ENCODE data around the gene ANKRD2.

Gene ANKRD2

GRCh38 chr10:97590082-97590747, 17.6 kb downstream of the ANKRD2 start:
- no peaks in the 10 kb centered on the region for H3K36me3 ChIP-seq (ENCODE audit: insufficient read depth, low read length)
- H3K27me3 ChIP-seq (ENCODE audit: control insufficient read depth in 1 of 2, insufficient read depth in 2 of 2, low read length in 2 of 2), result no peaks in the 10 kb centered on the region
- no peaks in the 10 kb centered on the region for H3K9me3 ChIP-seq (ENCODE audit: low read length)
- H3K4me1 ChIP-seq (ENCODE audit: insufficient read depth, low read length), result no peaks in the 10 kb centered on the region
- H3K4me3 ChIP-seq (ENCODE audit: low read depth in 1 of 2, low read length in 2 of 2), result no peak overlapping the region
- H3K27ac ChIP-seq (ENCODE audit: low read depth, low read length), result no peak overlapping the region
- H3K9ac ChIP-seq (ENCODE audit: low read length), result no peak overlapping the region

- Histone ChIP-seq H3K9ac (ENCODE audit: low read length) (no peak overlapping the region), H3K27me3 (ENCODE audit: control insufficient read depth in 1 of 2, insufficient read depth in 2 of 2, low read length in 2 of 2) (no peaks in the 10 kb centered on the region), H3K4me1 (ENCODE audit: insufficient read depth, low read length) (peaks cover 4% of the 10 kb centered on the region), H3K9me3 (ENCODE audit: low read length) (no peaks in the 10 kb centered on the region), H3K27ac (ENCODE audit: low read depth, low read length) (no peak overlapping the region), H3K4me3 (ENCODE audit: low read depth in 1 of 2, low read length in 2 of 2) (no peak overlapping the region), H3K36me3 (ENCODE audit: insufficient read depth, low read length) (no peaks in the 10 kb centered on the region)
Measured at GRCh38 chr10:97590748-97591495, 18.3 kb downstream of the ANKRD2 start.

- no peak overlapping the region for H3K4me3 ChIP-seq (ENCODE audit: low read depth in 1 of 2, low read length in 2 of 2)
- H3K36me3 ChIP-seq (ENCODE audit: insufficient read depth, low read length), result no peaks in the 10 kb centered on the region
- H3K4me1 ChIP-seq (ENCODE audit: insufficient read depth, low read length), result peaks cover 16% of the 10 kb centered on the region
- H3K27ac ChIP-seq (ENCODE audit: low read depth, low read length), result no peak overlapping the region
- no peaks in the 10 kb centered on the region for H3K9me3 ChIP-seq (ENCODE audit: low read length)
- no peaks in the 10 kb centered on the region for H3K27me3 ChIP-seq (ENCODE audit: control insufficient read depth in 1 of 2, insufficient read depth in 2 of 2, low read length in 2 of 2)
- no peak overlapping the region for H3K9ac ChIP-seq (ENCODE audit: low read length)
Measured at GRCh38 chr10:97593421-97593820, 20.8 kb downstream of the ANKRD2 start.

- no peak overlapping the region for H3K9ac ChIP-seq (ENCODE audit: low read length)
- H3K4me1 ChIP-seq (ENCODE audit: insufficient read depth, low read length), result peaks cover 16% of the 10 kb centered on the region
- H3K9me3 ChIP-seq (ENCODE audit: low read length), result no peaks in the 10 kb centered on the region
- H3K27me3 ChIP-seq (ENCODE audit: control insufficient read depth in 1 of 2, insufficient read depth in 2 of 2, low read length in 2 of 2), result no peaks in the 10 kb centered on the region
- no peak overlapping the region for H3K4me3 ChIP-seq (ENCODE audit: low read depth in 1 of 2, low read length in 2 of 2)
- peak overlapping the region; percentile 10 for H3K27ac ChIP-seq (ENCODE audit: low read depth, low read length)
- H3K36me3 ChIP-seq (ENCODE audit: insufficient read depth, low read length), result no peaks in the 10 kb centered on the region
Measured at GRCh38 chr10:97596101-97597082, 23.8 kb downstream of the ANKRD2 start.

- Histone ChIP-seq H3K4me3 (ENCODE audit: low read depth in 1 of 2, low read length in 2 of 2) (no peak overlapping the region), H3K36me3 (ENCODE audit: insufficient read depth, low read length) (no peaks in the 10 kb centered on the region), H3K9me3 (ENCODE audit: low read length) (no peaks in the 10 kb centered on the region), H3K27ac (ENCODE audit: low read depth, low read length) (no peak overlapping the region), H3K9ac (ENCODE audit: low read length) (no peak overlapping the region), H3K27me3 (ENCODE audit: control insufficient read depth in 1 of 2, insufficient read depth in 2 of 2, low read length in 2 of 2) (no peaks in the 10 kb centered on the region), H3K4me1 (ENCODE audit: insufficient read depth, low read length) (peaks cover 16% of the 10 kb centered on the region)
Measured at GRCh38 chr10:97597778-97598177, 25.2 kb downstream of the ANKRD2 start.

GRCh38 chr10:97598407-97599271, 26.1 kb downstream of the ANKRD2 start:
- Histone ChIP-seq H3K9me3 (ENCODE audit: low read length) (no peaks in the 10 kb centered on the region), H3K27me3 (ENCODE audit: control insufficient read depth in 1 of 2, insufficient read depth in 2 of 2, low read length in 2 of 2) (no peaks in the 10 kb centered on the region), H3K9ac (ENCODE audit: low read length) (no peak overlapping the region), H3K4me3 (ENCODE audit: low read depth in 1 of 2, low read length in 2 of 2) (no peak overlapping the region), H3K4me1 (ENCODE audit: insufficient read depth, low read length) (peaks cover 16% of the 10 kb centered on the region), H3K36me3 (ENCODE audit: insufficient read depth, low read length) (no peaks in the 10 kb centered on the region), H3K27ac (ENCODE audit: low read depth, low read length) (no peak overlapping the region)

GRCh38 chr10:97599272-97599619, 26.7 kb downstream of the ANKRD2 start:
- Histone ChIP-seq H3K4me1 (ENCODE audit: insufficient read depth, low read length) (peaks cover 16% of the 10 kb centered on the region), H3K27ac (ENCODE audit: low read depth, low read length) (no peak overlapping the region), H3K9ac (ENCODE audit: low read length) (no peak overlapping the region), H3K9me3 (ENCODE audit: low read length) (no peaks in the 10 kb centered on the region), H3K27me3 (ENCODE audit: control insufficient read depth in 1 of 2, insufficient read depth in 2 of 2, low read length in 2 of 2) (no peaks in the 10 kb centered on the region), H3K4me3 (ENCODE audit: low read depth in 1 of 2, low read length in 2 of 2) (no peak overlapping the region), H3K36me3 (ENCODE audit: insufficient read depth, low read length) (no peaks in the 10 kb centered on the region)

- Histone ChIP-seq H3K4me3 (ENCODE audit: low read depth in 1 of 2, low read length in 2 of 2) (no peak overlapping the region), H3K27ac (ENCODE audit: low read depth, low read length) (no peak overlapping the region), H3K36me3 (ENCODE audit: insufficient read depth, low read length) (no peaks in the 10 kb centered on the region), H3K4me1 (ENCODE audit: insufficient read depth, low read length) (peaks cover 15% of the 10 kb centered on the region), H3K27me3 (ENCODE audit: control insufficient read depth in 1 of 2, insufficient read depth in 2 of 2, low read length in 2 of 2) (no peaks in the 10 kb centered on the region), H3K9me3 (ENCODE audit: low read length) (no peaks in the 10 kb centered on the region), H3K9ac (ENCODE audit: low read length) (no peak overlapping the region)
Measured at GRCh38 chr10:97600616-97601015, 28.0 kb downstream of the ANKRD2 start.

GRCh38 chr10:97601268-97602215, 29.0 kb downstream of the ANKRD2 start:
- Histone ChIP-seq H3K9ac (ENCODE audit: low read length) (no peak overlapping the region), H3K27ac (ENCODE audit: low read depth, low read length) (no peak overlapping the region)

GRCh38 chr10:97607095-97607636, 34.6 kb downstream of the ANKRD2 start:
- H3K36me3 ChIP-seq (ENCODE audit: insufficient read depth, low read length), result no peaks in the 10 kb centered on the region
- H3K9ac ChIP-seq (ENCODE audit: low read length), result no peak overlapping the region
- no peaks in the 10 kb centered on the region for H3K4me1 ChIP-seq (ENCODE audit: insufficient read depth, low read length)
- H3K27me3 ChIP-seq (ENCODE audit: control insufficient read depth in 1 of 2, insufficient read depth in 2 of 2, low read length in 2 of 2), result no peaks in the 10 kb centered on the region
- no peak overlapping the region for H3K4me3 ChIP-seq (ENCODE audit: low read depth in 1 of 2, low read length in 2 of 2)
- no peak overlapping the region for H3K27ac ChIP-seq (ENCODE audit: low read depth, low read length)
- no peaks in the 10 kb centered on the region for H3K9me3 ChIP-seq (ENCODE audit: low read length)

More at GRCh38 chr10:97601268-97602215, 29.0 kb downstream of the ANKRD2 start:
- Histone ChIP-seq H3K4me3 (ENCODE audit: low read depth in 1 of 2, low read length in 2 of 2) (no peak overlapping the region), H3K4me1 (ENCODE audit: insufficient read depth, low read length) (peaks cover 6% of the 10 kb centered on the region), H3K27me3 (ENCODE audit: control insufficient read depth in 1 of 2, insufficient read depth in 2 of 2, low read length in 2 of 2) (no peaks in the 10 kb centered on the region), H3K36me3 (ENCODE audit: insufficient read depth, low read length) (no peaks in the 10 kb centered on the region), H3K9me3 (ENCODE audit: low read length) (no peaks in the 10 kb centered on the region)

Data from muscle layer of colon (tissue), 2 donors.